DND-41 (cell line): Measurements from ENCODE around the gene SH2B3.
A peak's percentile ranks its signal among the peaks of the same experiment; 100 is the strongest.

Experiments used
- ATAC-seq: fragments of 200-7000 bp; cut with Tn5 transposase; 3 replicates; pipeline ENCODE4 v1.9.1; 2021; ENCODE audit warnings: low read depth; ENCODE audit not compliant: insufficient read depth
- DNase-seq: peaks from one replicate; pipeline ENCODE4 v3.0.0-alpha.2; 2020
- H2AFZ ChIP-seq: 2 replicates; pipeline ENCODE4 v1.6.0; 2012; ENCODE audit warnings: low read depth, low read length
- H3K27ac ChIP-seq: 2 replicates; pipeline ENCODE4 v1.5.1; 2012; ENCODE audit warnings: low read length, inconsistent platforms
- H3K27me3 ChIP-seq: fragments of 200-600 bp; sonication (generic); 2 replicates; pipeline ENCODE4 v1.6.0; 2012; ENCODE audit warnings: low read length, mild to moderate bottlenecking, inconsistent platforms; ENCODE audit not compliant: insufficient read depth, poor library complexity
- H3K36me3 ChIP-seq: 2 replicates; pipeline ENCODE4 v1.5.1; 2012; ENCODE audit warnings: low read length, inconsistent platforms; ENCODE audit not compliant: insufficient read depth
- H3K4me1 ChIP-seq: 2 replicates; pipeline ENCODE4 v1.5.1; 2012; ENCODE audit warnings: mild to moderate bottlenecking, low read length; ENCODE audit not compliant: insufficient read depth
- H3K4me2 ChIP-seq: 2 replicates; pipeline ENCODE4 v1.6.0; 2012; ENCODE audit warnings: mild to moderate bottlenecking, moderate library complexity, low read length, inconsistent platforms; ENCODE audit not compliant: insufficient read depth
- H3K4me3 ChIP-seq, 2 experiments: fragments of 200-600 bp in 1 of 2; shearing (Covaris generic) in 1 of 2; 2 replicates each; pipeline ENCODE4 v1.5.1; 2012 to 2016; ENCODE audit warnings: inconsistent platforms in 2 of 2, low read length in 2 of 2, mild to moderate bottlenecking in 2 of 2, low read depth in 1 of 2, moderate library complexity in 1 of 2
- H3K79me2 ChIP-seq: 2 replicates; pipeline ENCODE4 v1.6.0; 2012; ENCODE audit warnings: low read length, inconsistent platforms; ENCODE audit not compliant: insufficient read depth
- H3K9ac ChIP-seq: 2 replicates; pipeline ENCODE4 v1.6.0; 2012; ENCODE audit warnings: low read depth, mild to moderate bottlenecking, inconsistent platforms, low read length, moderate library complexity
- H3K9me3 ChIP-seq: 2 replicates; pipeline ENCODE4 v1.5.1; 2012; ENCODE audit warnings: low read length, moderate library complexity, mild to moderate bottlenecking, inconsistent platforms; ENCODE audit not compliant: insufficient read depth, severe bottlenecking
- H4K20me1 ChIP-seq: 2 replicates; pipeline ENCODE4 v1.6.0; 2012; ENCODE audit warnings: low read length; ENCODE audit not compliant: insufficient read depth
- EZH2 ChIP-seq: IDR thresholded peaks from 3 replicates; pipeline ENCODE4 v1.6.1; 2012; ENCODE audit warnings: borderline replicate concordance, low read depth, mild to moderate bottlenecking, moderate library complexity, low read length, inconsistent platforms; ENCODE audit not compliant: severe bottlenecking
- TF ChIP-seq, protein P1 (sequence below): IDR thresholded peaks from 2 replicates; pipeline ENCODE4 v1.5.1; 2012; ENCODE audit warnings: borderline replicate concordance, low read length, moderate library complexity, mild to moderate bottlenecking; ENCODE audit not compliant: poor library complexity, severe bottlenecking; ENCODE audit errors: extremely low read depth

The SH2B3 gene

DNA sequence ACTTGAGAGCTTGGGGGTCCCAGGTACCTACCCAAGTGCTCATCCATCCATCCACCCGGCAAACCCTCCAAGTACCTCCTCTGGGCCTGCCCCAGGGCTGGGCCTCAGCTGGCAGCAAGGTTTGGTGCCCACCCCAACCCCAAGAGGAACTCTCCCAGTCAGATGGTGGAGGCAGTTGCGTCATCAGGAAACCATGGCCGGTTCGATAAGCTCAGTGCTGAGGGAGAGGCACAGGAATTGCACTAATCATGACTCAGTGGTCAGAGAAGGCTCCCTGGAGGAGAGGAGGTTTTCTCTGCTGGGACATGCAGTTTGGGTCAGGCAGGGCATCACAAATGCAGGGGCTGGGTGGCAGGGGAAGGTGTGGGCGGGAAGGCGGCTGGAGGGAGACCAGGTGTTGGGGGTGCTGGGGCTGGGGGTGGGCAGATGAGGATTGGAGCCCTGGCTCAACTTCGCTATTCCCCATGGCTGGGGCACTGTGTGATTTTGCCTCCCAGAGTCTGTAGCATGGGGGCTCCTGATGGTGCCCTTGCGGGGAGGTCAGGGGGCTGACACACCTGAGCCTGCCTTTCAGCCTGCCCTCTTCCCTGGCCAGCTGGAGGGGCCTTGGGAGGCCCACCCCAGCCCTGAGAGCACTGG is 32.2 kb downstream of the SH2B3 start:
- peaks cover 75% of the 10 kb centered on the region for H4K20me1 ChIP-seq
- H3K4me2 ChIP-seq = no peak overlapping the region
- peaks cover 23% of the 10 kb centered on the region for H3K4me1 ChIP-seq

DNA sequence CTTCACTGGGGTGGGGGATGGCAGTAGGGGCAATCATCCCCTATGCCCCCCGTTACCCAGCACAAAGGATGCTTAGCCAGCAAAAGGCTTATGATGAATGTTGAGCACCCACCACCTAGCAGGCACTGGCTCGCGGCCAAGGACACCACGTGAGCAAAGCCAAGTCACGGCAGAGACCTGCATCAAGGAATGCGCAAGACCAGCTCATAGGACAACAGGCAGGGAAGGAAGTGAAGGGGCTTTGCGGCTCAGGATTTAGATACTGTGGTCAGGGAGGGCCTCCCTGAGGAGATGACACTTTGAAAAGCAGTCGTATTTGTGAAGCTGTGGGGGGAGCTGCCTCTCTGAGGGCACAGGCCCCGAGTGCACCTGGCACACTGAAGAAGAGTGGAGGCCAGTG is 32.8 kb downstream of the SH2B3 start:
- peaks cover 81% of the 10 kb centered on the region for H4K20me1 ChIP-seq
- peaks cover 69% of the 10 kb centered on the region for H3K79me2 ChIP-seq
- TF ChIP-seq EZH2 = no peak
- TF ChIP-seq, protein P1, sequence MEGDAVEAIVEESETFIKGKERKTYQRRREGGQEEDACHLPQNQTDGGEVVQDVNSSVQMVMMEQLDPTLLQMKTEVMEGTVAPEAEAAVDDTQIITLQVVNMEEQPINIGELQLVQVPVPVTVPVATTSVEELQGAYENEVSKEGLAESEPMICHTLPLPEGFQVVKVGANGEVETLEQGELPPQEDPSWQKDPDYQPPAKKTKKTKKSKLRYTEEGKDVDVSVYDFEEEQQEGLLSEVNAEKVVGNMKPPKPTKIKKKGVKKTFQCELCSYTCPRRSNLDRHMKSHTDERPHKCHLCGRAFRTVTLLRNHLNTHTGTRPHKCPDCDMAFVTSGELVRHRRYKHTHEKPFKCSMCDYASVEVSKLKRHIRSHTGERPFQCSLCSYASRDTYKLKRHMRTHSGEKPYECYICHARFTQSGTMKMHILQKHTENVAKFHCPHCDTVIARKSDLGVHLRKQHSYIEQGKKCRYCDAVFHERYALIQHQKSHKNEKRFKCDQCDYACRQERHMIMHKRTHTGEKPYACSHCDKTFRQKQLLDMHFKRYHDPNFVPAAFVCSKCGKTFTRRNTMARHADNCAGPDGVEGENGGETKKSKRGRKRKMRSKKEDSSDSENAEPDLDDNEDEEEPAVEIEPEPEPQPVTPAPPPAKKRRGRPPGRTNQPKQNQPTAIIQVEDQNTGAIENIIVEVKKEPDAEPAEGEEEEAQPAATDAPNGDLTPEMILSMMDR = no peak
- H3K4me3 ChIP-seq = no peak overlapping the region
- H3K9me3 ChIP-seq = no peaks in the 10 kb centered on the region
- DNase-seq (peak; percentile 85), ATAC-seq (peak; percentile 78)
- H3K4me2 ChIP-seq = no peak overlapping the region
- peak overlapping the region; percentile 17; the same call in 1 of the 2 replicates for H3K27ac ChIP-seq
- H3K27me3 ChIP-seq = no peaks in the 10 kb centered on the region
- no peak overlapping the region for H2AFZ ChIP-seq
- H3K9ac ChIP-seq = no peak overlapping the region
- peaks cover 23% of the 10 kb centered on the region for H3K4me1 ChIP-seq
- peaks cover 42% of the 10 kb centered on the region for H3K36me3 ChIP-seq

More for the DNA sequence above, 32.2 kb downstream of the SH2B3 start:
- no peaks in the 10 kb centered on the region for H3K27me3 ChIP-seq
- H2AFZ ChIP-seq = no peak overlapping the region
- peaks cover 65% of the 10 kb centered on the region for H3K79me2 ChIP-seq
- H3K4me3 ChIP-seq = no peak overlapping the region
- H3K36me3 ChIP-seq = peaks cover 37% of the 10 kb centered on the region
- DNase-seq = no peak
- no peak overlapping the region for H3K9ac ChIP-seq
- no peak for ATAC-seq
- H3K27ac ChIP-seq = no peak overlapping the region
- TF ChIP-seq EZH2 = no peak
- TF ChIP-seq, protein P1 = no peak
- no peaks in the 10 kb centered on the region for H3K9me3 ChIP-seq

DNA sequence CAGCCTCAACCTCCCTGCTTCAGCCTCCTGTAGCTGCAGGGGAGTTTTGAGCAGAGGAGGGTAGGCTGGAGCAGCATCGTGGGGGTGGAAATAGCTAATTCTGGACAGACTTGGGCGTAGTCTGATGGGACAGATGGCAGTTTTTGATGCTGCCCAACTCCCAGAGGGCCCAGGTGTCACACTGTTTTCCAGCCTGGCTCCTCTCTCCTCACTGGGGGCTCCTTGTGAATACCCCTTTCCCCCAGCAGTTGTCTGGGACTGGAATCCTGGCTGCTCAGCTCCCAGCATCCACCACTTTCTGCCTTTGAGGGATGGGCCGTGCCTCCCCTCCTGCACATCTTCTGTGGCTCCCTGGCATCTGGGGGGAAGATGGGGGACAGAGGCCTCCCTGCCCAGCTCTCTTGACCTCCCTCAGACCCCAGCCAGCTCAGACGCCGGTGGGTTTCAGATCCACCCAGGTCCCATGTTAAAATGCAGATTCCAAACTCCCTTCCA is 34.0 kb downstream of the SH2B3 start:
- Histone ChIP-seq H3K27ac (no peak overlapping the region), H4K20me1 (peaks cover 85% of the 10 kb centered on the region), H3K27me3 (no peaks in the 10 kb centered on the region), H2AFZ (no peak overlapping the region), H3K36me3 (peaks cover 50% of the 10 kb centered on the region), H3K4me1 (peaks cover 21% of the 10 kb centered on the region), H3K9me3 (no peaks in the 10 kb centered on the region), H3K9ac (no peak overlapping the region), H3K79me2 (peaks cover 70% of the 10 kb centered on the region), H3K4me2 (no peak overlapping the region), H3K4me3 (no peak overlapping the region)
- DNase-seq = no peak
- no peak for ATAC-seq
- no peak for TF ChIP-seq EZH2
- TF ChIP-seq, protein P1 = no peak
